Measurements from ENCODE around the gene COL9A1. TPM values are rescaled to one million over a fixed set of nuclear protein-coding genes. Genes with fewer than 3 reads are reported as not detected.

The COL9A1 gene
- total RNA-seq, 2 experiments from 2014 or later = not detected

DNA sequence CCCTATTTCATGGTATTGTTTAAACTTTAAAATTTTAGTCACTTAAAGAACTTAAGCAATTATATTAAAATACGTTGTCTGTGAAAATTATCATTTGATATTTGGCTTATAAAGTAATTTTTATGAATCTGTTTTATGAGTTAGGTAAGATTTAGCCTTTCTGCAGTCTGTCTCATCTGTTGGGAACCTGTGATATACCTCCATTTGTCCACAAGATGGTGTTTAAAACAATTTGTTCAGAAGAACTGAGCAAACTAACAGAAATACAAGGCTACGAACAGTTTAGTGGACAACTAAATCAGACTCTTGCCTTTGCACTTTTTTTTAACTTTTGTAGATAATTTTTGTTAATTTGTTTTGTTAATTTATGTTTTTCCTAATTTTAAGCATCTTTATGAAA is 92.4 kb downstream of the COL9A1 start:
- peaks cover 9% of the 10 kb centered on the region for H3K27me3 Mint-ChIP-seq
- no peaks in the 10 kb centered on the region for H3K36me3 Mint-ChIP-seq (ENCODE audit: low read depth)
- H3K4me1 Mint-ChIP-seq = no peaks in the 10 kb centered on the region
- POLR2A ChIA-PET = no interaction called here
- H3K4me3 Mint-ChIP-seq = no peak overlapping the region
- CTCF ChIA-PET = no interaction called here
- no peaks in the 10 kb centered on the region for H3K9me3 Mint-ChIP-seq
- DNase-seq = no peak
- H3K27ac Mint-ChIP-seq = no peak overlapping the region

DNA sequence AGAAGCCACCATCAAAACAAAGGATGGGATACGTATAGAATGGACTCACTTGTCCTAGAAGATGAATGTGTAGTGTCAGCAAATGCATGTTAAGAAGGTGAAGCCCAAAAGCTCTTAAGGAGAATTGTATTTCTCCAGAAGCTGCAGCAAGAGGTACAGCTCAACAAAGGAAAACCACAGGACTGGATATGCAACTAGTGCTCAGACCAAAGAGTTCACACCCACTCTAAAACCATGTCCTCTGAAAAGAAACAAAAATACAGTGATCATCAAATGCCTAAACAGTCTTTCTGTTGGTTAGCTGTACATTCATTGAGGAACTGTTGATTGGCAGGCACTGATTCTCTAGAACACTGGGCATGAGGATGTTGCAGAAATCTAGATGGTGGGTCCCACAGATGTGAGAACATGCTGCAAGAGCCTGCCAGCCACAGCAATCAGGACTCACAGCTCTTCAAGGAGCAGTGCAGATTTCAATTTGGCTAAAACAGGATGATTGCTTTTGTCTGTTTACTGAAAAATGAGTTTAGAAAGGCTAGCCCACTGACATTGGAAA is 94.6 kb downstream of the COL9A1 start:
- peaks cover 6% of the 10 kb centered on the region for H3K27me3 Mint-ChIP-seq
- H3K4me3 Mint-ChIP-seq = no peak overlapping the region
- no peak for DNase-seq
- CTCF ChIA-PET = no interaction called here
- H3K36me3 Mint-ChIP-seq (ENCODE audit: low read depth) = no peaks in the 10 kb centered on the region
- no peak overlapping the region for H3K27ac Mint-ChIP-seq
- H3K9me3 Mint-ChIP-seq = no peaks in the 10 kb centered on the region
- H3K4me1 Mint-ChIP-seq = no peaks in the 10 kb centered on the region
- POLR2A ChIA-PET = interaction anchor here (0.9 kb wide), 1 partner anchor 84 kb away, joined by 11 read pairs; no protein-coding TSS in a partner anchor

DNA sequence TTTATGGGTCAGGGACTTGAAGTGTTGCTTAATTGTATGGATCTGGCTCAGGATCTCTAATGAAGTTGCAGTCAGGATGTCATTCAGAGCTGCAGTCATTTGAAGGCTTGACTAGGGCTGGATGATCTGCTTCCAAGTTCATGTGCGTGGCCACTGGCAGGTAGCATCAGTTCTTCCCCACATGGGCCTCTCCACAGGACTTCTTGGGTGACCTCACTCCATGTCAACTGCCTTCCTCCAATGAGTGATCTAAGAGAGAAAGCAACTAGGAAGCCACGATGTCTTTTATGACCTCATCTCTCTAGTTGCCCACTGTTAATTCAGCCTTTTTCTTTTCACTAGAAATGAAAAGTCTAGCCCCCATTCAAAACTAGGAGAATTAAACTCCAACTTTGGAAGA is 104.1 kb downstream of the COL9A1 start:
- DNase-seq = no peak
- H3K36me3 Mint-ChIP-seq (ENCODE audit: low read depth) = no peaks in the 10 kb centered on the region
- ChIA-PET CTCF (no interaction called here), POLR2A (no interaction called here)
- H3K27me3 Mint-ChIP-seq = no peaks in the 10 kb centered on the region
- H3K4me3 Mint-ChIP-seq = no peak overlapping the region
- no peaks in the 10 kb centered on the region for H3K4me1 Mint-ChIP-seq
- no peaks in the 10 kb centered on the region for H3K9me3 Mint-ChIP-seq
- no peak overlapping the region for H3K27ac Mint-ChIP-seq

DNA sequence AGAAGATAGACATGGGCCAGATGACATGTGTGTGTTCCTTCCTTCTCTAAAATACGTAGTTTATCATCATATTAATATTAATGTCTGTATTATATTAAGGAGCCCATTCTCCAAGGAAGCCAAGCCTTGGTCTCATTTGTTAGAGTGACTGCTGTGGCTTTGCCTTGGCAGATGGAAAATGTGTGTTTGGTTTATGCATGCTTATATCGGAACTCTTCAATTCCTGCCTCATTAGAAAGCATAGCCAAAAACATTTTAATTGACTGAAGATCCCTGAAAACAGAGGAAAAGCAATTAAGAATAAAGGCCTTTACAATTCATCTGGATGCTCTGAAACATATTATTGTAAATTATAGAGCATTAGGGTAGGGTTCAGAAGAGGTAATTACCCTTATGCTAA is 106.4 kb downstream of the COL9A1 start:
- ChIA-PET CTCF (no interaction called here), POLR2A (no interaction called here)
- Mint-ChIP-seq H3K4me3 (no peak overlapping the region), H3K27me3 (no peaks in the 10 kb centered on the region), H3K9me3 (no peaks in the 10 kb centered on the region), H3K27ac (no peak overlapping the region), H3K4me1 (no peaks in the 10 kb centered on the region), H3K36me3 (ENCODE audit: low read depth) (no peaks in the 10 kb centered on the region)
- no peak for DNase-seq

DNA sequence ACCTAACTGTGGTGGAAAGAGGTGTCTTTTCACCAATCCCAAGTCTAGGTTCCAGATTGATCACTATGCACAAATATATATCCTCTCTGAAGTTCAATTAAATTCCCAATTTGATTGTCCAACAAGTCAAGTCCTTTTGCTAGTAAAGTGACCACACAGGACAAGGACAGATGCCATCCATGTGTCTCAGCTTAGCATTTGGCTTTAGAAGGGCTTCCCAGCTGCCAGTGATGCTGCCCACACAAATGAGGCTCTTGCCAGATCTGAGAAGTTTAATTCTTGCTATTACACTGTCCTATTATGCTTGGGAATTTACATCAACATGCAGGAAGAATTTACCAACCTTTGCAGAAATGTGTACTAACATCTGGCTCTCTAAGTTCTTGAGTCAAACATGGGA is 108.5 kb downstream of the COL9A1 start:
- peaks cover 3% of the 10 kb centered on the region for H3K27me3 Mint-ChIP-seq
- H3K36me3 Mint-ChIP-seq (ENCODE audit: low read depth) = no peaks in the 10 kb centered on the region
- H3K9me3 Mint-ChIP-seq = no peaks in the 10 kb centered on the region
- H3K4me1 Mint-ChIP-seq = no peaks in the 10 kb centered on the region
- no peak for DNase-seq
- CTCF ChIA-PET = no interaction called here
- POLR2A ChIA-PET = no interaction called here
- no peak overlapping the region for H3K4me3 Mint-ChIP-seq
- no peak overlapping the region for H3K27ac Mint-ChIP-seq

DNA sequence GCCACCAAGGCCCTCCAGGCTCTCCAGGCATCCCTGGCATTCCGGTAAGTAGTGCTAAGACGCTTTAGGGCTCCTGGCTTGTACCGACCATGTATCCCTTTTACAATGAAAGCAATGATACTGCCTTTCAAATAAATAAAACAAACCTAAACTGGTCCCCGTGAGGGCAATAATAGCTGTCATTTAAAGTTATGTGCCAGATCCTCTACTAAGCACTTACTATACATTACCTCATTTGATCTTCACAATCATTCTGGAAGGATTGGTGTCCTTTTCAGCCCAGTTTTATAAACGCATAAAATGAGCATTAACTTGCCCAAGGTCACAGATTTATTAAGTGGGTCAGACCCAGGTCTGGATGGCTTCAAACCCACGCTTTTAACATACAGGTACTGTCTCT is 114.7 kb downstream of the COL9A1 start:
- ChIA-PET CTCF (no interaction called here), POLR2A (no interaction called here)
- Mint-ChIP-seq H3K4me1 (no peaks in the 10 kb centered on the region), H3K36me3 (ENCODE audit: low read depth) (no peaks in the 10 kb centered on the region), H3K9me3 (no peaks in the 10 kb centered on the region), H3K4me3 (no peak overlapping the region), H3K27ac (no peak overlapping the region), H3K27me3 (peaks cover 3% of the 10 kb centered on the region)
- DNase-seq = no peak

DNA sequence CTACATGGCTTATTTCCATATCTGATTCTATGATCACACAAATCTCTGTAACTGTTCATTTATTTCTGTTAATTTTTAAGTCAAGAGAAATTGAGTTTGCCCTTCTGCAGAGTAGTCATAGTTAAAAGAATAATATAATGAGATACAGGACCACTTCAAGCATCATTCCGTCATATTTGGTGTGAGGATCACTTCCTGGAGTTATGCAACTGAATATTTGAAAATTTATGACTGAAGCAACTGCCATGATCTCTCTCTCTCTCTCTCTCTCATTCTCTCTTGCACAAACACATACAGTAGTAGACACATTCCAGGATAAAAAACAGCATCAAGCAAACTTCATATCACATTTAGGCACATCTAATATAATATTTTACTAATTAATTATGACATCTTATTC is 116.4 kb downstream of the COL9A1 start:
- no peaks in the 10 kb centered on the region for H3K36me3 Mint-ChIP-seq (ENCODE audit: low read depth)
- no peaks in the 10 kb centered on the region for H3K4me1 Mint-ChIP-seq
- CTCF ChIA-PET = no interaction called here
- no peak overlapping the region for H3K4me3 Mint-ChIP-seq
- no peaks in the 10 kb centered on the region for H3K9me3 Mint-ChIP-seq
- H3K27me3 Mint-ChIP-seq = peaks cover 3% of the 10 kb centered on the region
- DNase-seq = no peak
- POLR2A ChIA-PET = no interaction called here
- H3K27ac Mint-ChIP-seq = no peak overlapping the region

DNA sequence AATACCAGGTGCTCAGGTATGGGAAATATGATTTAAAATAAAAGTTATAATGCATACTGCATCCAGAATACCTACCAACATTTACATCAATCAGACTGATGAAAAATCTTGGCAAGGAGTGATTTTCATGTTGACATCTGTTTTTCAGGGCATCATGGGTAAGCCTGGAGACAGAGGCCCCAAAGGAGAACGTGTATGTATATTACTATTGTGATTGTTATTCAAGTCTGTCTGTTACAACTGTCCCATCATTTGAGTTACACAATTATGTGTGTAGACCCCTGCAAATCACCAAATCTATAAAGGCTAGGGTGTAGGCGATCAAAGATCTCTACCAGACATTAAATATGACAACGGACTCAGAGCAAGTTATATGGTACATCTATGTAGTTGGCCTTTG is 118.2 kb downstream of the COL9A1 start:
- no peaks in the 10 kb centered on the region for H3K4me1 Mint-ChIP-seq
- ChIA-PET CTCF (no interaction called here), POLR2A (no interaction called here)
- H3K36me3 Mint-ChIP-seq (ENCODE audit: low read depth) = no peaks in the 10 kb centered on the region
- H3K9me3 Mint-ChIP-seq = no peaks in the 10 kb centered on the region
- no peaks in the 10 kb centered on the region for H3K27me3 Mint-ChIP-seq
- DNase-seq = no peak
- no peak overlapping the region for H3K27ac Mint-ChIP-seq
- no peak overlapping the region for H3K4me3 Mint-ChIP-seq

DNA sequence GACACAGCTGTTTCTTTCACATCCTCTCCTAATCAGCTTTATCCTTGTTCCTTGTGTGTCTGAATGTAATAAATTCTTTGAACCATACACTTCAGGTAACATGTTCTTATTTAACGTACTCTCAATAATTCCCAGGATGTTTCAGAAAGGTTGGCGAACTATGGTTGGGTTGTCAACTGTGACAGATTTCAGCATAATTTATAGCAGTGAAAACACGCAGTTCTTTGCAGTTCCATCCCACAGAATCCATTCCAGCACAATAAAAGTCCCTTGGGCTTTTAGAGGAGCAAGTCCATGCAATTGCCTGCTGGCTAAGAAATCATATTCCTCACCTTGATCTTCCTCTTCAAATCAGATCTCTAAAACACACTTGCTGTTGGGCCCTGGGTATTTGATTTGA is 119.3 kb downstream of the COL9A1 start:
- no peak overlapping the region for H3K4me3 Mint-ChIP-seq
- H3K9me3 Mint-ChIP-seq = no peaks in the 10 kb centered on the region
- H3K36me3 Mint-ChIP-seq (ENCODE audit: low read depth) = no peaks in the 10 kb centered on the region
- no peak for DNase-seq
- CTCF ChIA-PET = no interaction called here
- POLR2A ChIA-PET = no interaction called here
- H3K4me1 Mint-ChIP-seq = no peaks in the 10 kb centered on the region
- H3K27ac Mint-ChIP-seq = no peak overlapping the region
- H3K27me3 Mint-ChIP-seq = no peaks in the 10 kb centered on the region

DNA sequence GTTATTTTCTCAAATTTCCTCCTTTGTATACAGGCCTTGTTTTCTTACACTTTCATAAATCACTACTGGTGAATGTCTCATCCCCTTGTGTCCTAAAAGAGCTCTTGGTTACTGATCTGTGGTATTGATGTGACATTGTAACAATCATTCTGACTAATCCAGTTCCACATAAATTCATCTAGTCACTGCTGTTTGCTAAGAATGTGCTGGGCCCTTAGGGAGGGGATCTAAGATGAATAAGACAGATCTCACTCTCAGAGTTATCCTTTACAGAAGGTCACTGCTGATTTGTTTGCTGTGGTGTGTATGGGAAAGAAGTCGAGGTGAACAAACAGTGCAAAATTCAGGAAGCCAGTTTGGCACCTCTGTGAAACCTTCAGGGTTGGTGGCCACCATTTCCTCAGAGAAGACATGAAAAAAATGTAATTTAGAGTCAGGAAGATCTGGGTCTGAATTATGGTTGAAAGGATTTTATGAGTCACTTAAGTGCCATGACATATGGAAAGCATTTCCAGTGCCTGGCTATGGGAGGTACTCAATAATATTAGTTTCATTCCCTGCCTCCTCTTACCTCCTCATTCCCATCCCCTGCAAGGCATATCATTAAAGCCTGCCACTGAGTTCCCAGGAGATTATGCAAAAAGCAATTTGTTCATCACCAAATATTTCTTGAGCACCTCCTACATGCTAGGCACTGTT is 121.8 kb downstream of the COL9A1 start:
- no peaks in the 10 kb centered on the region for H3K4me1 Mint-ChIP-seq

DNA sequence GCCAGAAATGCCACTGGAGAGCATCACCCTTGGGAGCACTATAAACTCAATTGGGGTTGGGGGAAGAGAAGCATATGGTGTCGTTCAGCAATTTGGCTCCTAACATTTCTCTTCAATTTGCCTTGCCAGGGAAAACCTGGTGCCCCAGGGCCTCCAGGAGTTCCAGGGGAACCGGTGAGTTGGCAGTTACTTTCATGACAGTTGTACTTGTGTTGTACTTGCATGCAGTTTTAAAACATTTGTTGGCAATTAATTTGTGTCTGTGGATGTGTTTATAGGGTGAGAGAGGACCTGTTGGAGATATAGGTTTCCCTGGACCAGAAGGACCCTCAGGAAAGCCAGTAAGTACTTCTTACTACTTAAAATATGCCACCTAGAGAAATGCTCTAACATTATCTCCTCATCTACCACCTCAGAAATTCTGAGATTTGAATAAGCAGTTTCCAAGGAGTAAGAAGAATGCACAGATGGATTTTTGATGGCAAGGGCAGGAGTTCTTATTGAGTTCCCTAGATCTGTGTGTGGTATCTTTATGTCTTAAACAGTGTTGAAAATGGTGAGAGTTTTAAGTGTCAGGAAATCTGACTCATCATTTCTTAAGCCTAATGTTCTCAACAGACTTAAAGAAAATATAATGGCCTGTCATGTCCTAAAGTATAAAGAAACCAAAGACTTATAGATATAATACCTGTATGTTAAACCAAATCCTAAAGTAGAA is 122.5 kb downstream of the COL9A1 start:
- ChIA-PET POLR2A (no interaction called here), CTCF (no interaction called here)
- DNase-seq = no peak
- Mint-ChIP-seq H3K36me3 (ENCODE audit: low read depth) (no peaks in the 10 kb centered on the region), H3K4me3 (no peak overlapping the region), H3K9me3 (no peaks in the 10 kb centered on the region), H3K27me3 (peaks cover 2% of the 10 kb centered on the region), H3K4me1 (no peaks in the 10 kb centered on the region), H3K27ac (no peak overlapping the region)

More for the DNA sequence above, 121.8 kb downstream of the COL9A1 start:
- ChIA-PET CTCF (no interaction called here), POLR2A (no interaction called here)
- DNase-seq = no peak
- Mint-ChIP-seq H3K4me3 (no peak overlapping the region), H3K27me3 (peaks cover 2% of the 10 kb centered on the region), H3K27ac (no peak overlapping the region), H3K9me3 (no peaks in the 10 kb centered on the region), H3K36me3 (ENCODE audit: low read depth) (no peaks in the 10 kb centered on the region)

DNA sequence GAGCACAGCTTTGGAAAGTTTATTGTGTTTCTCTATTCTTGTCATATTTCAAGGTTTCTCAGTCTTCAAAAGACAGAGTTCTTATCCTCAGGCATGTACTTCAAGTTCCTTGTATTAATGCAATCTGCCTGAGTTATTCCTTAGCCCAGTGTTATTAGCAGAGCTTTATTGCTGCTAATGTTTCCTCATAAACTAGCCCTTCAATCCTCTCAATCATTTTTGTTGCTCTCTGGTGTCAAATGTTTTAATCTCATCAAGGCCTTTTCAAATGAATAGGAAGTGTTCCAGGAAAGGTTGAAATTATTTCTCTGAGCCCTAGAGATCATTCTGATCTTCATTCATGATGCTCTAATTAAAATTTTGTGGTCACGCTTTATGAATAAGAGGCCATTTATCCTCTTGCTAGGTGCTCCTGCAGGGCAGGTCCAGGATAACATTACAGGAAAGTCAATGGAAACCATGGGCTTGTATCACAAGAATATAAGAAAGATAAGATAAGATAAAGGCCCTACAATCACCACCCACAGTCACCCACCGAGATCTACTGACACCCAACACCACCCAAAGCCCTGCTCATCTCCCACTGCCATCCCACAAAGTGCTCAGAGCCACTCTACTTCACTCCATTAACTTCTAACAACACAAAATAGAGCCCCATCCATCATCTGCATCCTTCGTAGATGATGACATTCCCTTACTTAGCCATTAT is 125.9 kb downstream of the COL9A1 start:
- POLR2A ChIA-PET = interaction anchor here (0.7 kb wide), 1 partner anchor 17 kb away, joined by 3 read pairs; no protein-coding TSS in a partner anchor
- Mint-ChIP-seq H3K27me3 (peaks cover 2% of the 10 kb centered on the region), H3K9me3 (no peaks in the 10 kb centered on the region), H3K4me3 (no peak overlapping the region), H3K27ac (no peak overlapping the region), H3K4me1 (no peaks in the 10 kb centered on the region), H3K36me3 (ENCODE audit: low read depth) (no peaks in the 10 kb centered on the region)
- DNase-seq = no peak
- CTCF ChIA-PET = no interaction called here

DNA sequence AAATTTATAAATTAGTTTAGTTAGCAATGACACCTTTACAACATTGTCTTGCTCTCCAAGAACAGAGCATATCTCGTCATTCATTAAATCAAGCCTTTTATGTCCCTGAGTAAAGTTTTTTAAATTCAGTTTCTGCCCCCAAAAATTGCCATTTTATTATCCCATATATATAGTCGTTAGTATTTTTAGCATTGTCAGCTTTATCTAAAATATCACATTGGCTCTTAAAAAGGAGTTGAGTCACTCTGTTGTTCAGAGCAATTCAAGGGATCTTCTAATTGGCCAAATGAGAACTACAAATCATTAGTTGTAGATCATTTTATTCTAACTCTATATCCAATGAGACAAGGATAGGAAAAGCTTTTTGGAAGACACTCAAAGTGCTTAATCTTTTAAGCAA is 127.1 kb downstream of the COL9A1 start:
- H3K27ac Mint-ChIP-seq = no peak overlapping the region
- ChIA-PET POLR2A (no interaction called here), CTCF (no interaction called here)
- peaks cover 2% of the 10 kb centered on the region for H3K27me3 Mint-ChIP-seq
- H3K4me1 Mint-ChIP-seq = no peaks in the 10 kb centered on the region
- H3K9me3 Mint-ChIP-seq = no peaks in the 10 kb centered on the region
- DNase-seq = no peak
- H3K36me3 Mint-ChIP-seq (ENCODE audit: low read depth) = no peaks in the 10 kb centered on the region
- H3K4me3 Mint-ChIP-seq = no peak overlapping the region
